ENCODE results near the gene SF3A2. TPM values are rescaled to one million over a fixed set of nuclear protein-coding genes. Genes with fewer than 3 reads are reported as not detected.

SF3A2 gene
- total and polyA plus RNA-seq, 2 donors (not counting 1 experiment from before 2014, with no cell fraction given): 98.2 to 140 TPM

DNA sequence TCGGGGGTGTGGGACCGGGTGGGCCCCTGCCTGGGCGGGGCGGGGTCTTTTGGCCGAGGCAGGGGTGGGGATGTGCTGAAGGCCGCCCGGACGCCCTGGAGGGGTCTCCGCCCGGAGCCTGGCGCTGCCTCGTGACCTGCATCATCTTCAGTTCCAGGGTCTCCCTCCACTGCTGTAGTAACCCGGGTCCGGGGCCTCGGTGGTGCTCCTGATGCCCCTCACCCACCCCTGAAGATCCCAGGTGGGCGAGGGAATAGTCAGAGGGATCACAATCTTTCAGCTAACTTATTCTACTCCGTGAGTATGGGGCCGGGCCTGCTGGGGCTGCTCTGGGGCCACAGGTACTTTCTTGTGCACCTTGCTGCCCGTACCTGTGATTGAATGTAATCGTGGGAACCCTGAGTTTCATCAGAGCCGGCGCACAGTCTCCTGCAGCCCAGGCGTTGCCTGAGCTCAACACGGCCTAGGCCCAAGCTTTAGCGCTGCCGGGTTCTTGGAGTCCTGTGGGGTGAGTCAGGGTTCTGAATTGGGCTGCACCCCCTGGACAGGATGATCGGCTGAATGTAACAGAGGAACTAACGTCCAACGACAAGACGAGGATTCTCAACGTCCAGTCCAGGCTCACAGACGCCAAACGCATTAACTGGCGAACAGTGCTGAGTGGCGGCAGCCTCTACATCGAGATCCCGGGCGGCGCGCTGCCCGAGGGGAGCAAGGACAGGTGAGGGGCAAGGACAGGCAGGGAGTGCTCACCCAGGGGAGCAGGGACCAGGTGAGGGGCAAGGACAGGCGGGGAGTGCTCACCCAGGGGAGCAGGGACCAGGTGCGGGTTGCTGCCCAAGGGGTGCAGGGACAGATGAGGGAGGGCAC is 34.8 kb downstream of the SF3A2 start:
- WGBS (ENCODE audit: insufficient coverage): 26% methylated on average over 43 of the region's 43 CpGs
- peaks cover 54% of the 10 kb centered on the region for H3K4me1 Mint-ChIP-seq
- intact Hi-C loops (cut with micrococcal nuclease): loop anchor here (2.0 to 10.0 kb wide), 2 partner anchors 61 to 203 kb away; partner anchors contain the start of gene GADD45B
- peaks cover 78% of the 10 kb centered on the region for H3K79me2 ChIP-seq (ENCODE audit: control insufficient read depth, insufficient read depth, low read length)
- CTCF ChIA-PET: interaction anchor here (0.7 to 7.5 kb wide), 12 partner anchors 11 to 382 kb away, joined by 3 to 66 read pairs (median 7); partner anchors contain the start of genes AMH, JSRP1 and PLEKHJ1
- H3K27ac Mint-ChIP-seq: peak overlapping the region; percentile 95
- no peaks in the 10 kb centered on the region for H3K27me3 Mint-ChIP-seq
- H3K36me3 ChIP-seq (replicated peaks in 1 of 2; ENCODE audit: control extremely low read depth in 1 of 2, control insufficient read depth in 1 of 2, extremely low read depth in 1 of 2, insufficient read depth in 2 of 2, low read length in 1 of 2): peaks cover 0 to 35% of the 10 kb centered on the region in 2 experiments
- DNase-seq (peak; percentile 66), ATAC-seq (ENCODE audit: low read depth) (no peak)
- peak overlapping the region; percentile 73 to 100 (median 99) for H3K4me3 ChIP-seq (ENCODE audit: control extremely low read depth in 1 of 5, extremely low read depth in 1 of 5, insufficient read depth in 1 of 5, low read depth in 2 of 5, low read length in 4 of 5)
- H3K4me1 ChIP-seq (ENCODE audit: control insufficient read depth in 2 of 2, insufficient read depth in 2 of 2, low read length in 2 of 2): peaks cover 46 to 56% of the 10 kb centered on the region in 2 donors
- H3K27me3 ChIP-seq (replicated peaks in 1 of 4; ENCODE audit: control extremely low read depth in 1 of 4, control insufficient read depth in 3 of 4, insufficient read depth in 4 of 4, low read length in 3 of 4): no peaks in the 10 kb centered on the region
- peak overlapping the region; percentile 99 for H3K9ac ChIP-seq (ENCODE audit: low read length)
- H3K27ac ChIP-seq (ENCODE audit: low read length in 2 of 2): peak overlapping the region; percentile 79 to 84
- H3K9me3 Mint-ChIP-seq (ENCODE audit: insufficient read depth): no peaks in the 10 kb centered on the region
- POLR2A ChIA-PET: interaction anchor here (0.5 to 10.8 kb wide), 13 partner anchors 10 to 455 kb away, joined by 3 to 134 read pairs (median 3); partner anchors contain the start of genes JSRP1, PLEKHJ1 and SF3A2
- peak overlapping the region; percentile 89 for H3K4me3 Mint-ChIP-seq
- H4K20me1 ChIP-seq (ENCODE audit: control insufficient read depth, insufficient read depth, low read length, poor library complexity, severe bottlenecking): peaks cover 70% of the 10 kb centered on the region
- peak overlapping the region; percentile 99 for H3K4me2 ChIP-seq (replicated peaks; ENCODE audit: low read depth, low read length, poor library complexity, severe bottlenecking)
- H2AFZ ChIP-seq (ENCODE audit: insufficient read depth, low read depth, low read length, poor library complexity, severe bottlenecking): no peak overlapping the region
- no peaks in the 10 kb centered on the region for H3K9me3 ChIP-seq (ENCODE audit: control extremely low read depth in 1 of 3, control insufficient read depth in 2 of 3, insufficient read depth in 1 of 3, low read length in 2 of 3)
- TF ChIP-seq EZH2 (IDR thresholded peaks at IDR 0.05; ENCODE audit: borderline replicate concordance, insufficient read depth, low read depth, low read length, poor library complexity, severe bottlenecking) (no peak), CTCF (IDR thresholded peaks at IDR 0.05) (no peak)
